ENCODE measurements around the gene ACKR4.

Gene ACKR4

DNA sequence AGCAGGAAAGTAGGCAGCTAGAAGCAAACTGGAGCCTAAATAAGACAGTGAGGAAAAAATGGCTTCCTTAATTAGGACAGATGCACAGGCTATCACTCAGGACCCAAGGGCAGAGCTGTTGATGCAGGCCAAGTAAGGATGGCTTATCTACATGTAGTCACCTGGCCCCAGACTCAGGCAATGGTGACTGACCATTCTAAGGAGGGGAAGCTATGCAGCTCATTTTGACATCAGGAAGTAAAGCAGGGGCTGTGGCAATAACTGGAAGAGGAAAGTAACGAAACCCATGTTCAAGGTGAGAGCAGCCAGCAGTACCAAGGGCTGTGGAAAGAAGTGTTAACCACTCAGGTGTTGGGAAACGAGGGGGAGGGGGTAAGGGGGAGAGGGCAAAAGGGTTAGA lies 46.3 kb downstream of the ACKR4 start:
- DNase-seq: no peak

GRCh38 chr3:132645058-132645457 lies 48.0 kb downstream of the ACKR4 start:
- DNase-seq: no peak

DNA sequence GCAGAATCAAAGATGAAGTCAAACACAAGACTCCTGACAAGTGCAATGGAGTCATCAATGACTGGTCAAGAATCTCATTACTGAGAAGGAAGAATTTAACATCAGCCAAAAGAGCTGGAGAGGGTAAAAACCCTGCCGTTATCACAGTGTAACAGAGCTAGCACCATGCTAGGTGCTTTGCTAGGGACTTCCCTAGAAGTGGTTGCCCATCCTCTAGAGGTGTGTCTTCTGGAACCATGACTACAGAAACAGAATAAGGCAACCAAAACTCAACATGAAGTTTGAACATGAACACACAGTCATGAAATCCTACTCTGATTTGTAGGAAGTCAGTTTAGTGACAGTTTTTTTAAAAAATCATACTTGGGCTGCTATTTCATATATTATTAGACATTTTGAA lies 53.1 kb downstream of the ACKR4 start:
- no peak for DNase-seq

Data from CD4-positive, alpha-beta T cell treated with Interleukin-1 beta for 1 hour (primary cell).